ENCODE measurements around the gene SAMD14. TPM values are rescaled to one million over a fixed set of nuclear protein-coding genes. Genes with fewer than 3 reads are reported as not detected.
"Not testable (repeated sequence)": the region's sequence is repeated elsewhere in the genome, so short reads cannot be mapped to it uniquely, and the experiment has no call there.

SAMD14 gene
- total RNA-seq, 1 donor: 4.7 TPM

DNA sequence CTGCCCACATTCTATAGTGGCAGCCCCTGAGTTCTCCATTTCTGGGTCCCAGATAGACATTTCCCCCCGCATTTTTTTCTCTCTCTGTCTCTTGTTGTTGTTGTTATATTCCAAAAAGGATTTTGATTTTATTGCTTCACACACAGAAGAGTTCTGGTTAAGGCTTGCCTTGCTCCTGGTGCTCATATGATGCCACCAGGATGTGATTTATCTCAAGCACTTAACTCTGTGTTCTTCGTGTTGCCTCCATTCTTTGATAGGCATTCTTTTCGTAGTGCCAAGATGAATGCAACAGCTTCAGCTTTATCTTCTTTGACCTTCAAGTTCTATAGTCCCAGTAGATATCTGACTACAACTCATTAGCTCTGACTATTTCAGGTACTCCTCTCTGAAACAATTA is 64.9 kb downstream of the SAMD14 start:
- no peak overlapping the region for H3K4me3 ChIP-seq (ENCODE audit: low read depth, low read length)
- no peak for DNase-seq (ENCODE audit: low read depth)
- TF ChIP-seq CTCF (IDR thresholded peaks at IDR 0.05; ENCODE audit: insufficient read depth, low read depth, low read length): no peak

GRCh38 chr17:50064253-50065001 is 65.5 kb downstream of the SAMD14 start:
- DNase-seq (ENCODE audit: low read depth): peak; percentile 97
- no peak overlapping the region for H3K4me3 ChIP-seq (ENCODE audit: low read depth, low read length)
- TF ChIP-seq CTCF (IDR thresholded peaks at IDR 0.05; ENCODE audit: insufficient read depth, low read depth, low read length): no peak

DNA sequence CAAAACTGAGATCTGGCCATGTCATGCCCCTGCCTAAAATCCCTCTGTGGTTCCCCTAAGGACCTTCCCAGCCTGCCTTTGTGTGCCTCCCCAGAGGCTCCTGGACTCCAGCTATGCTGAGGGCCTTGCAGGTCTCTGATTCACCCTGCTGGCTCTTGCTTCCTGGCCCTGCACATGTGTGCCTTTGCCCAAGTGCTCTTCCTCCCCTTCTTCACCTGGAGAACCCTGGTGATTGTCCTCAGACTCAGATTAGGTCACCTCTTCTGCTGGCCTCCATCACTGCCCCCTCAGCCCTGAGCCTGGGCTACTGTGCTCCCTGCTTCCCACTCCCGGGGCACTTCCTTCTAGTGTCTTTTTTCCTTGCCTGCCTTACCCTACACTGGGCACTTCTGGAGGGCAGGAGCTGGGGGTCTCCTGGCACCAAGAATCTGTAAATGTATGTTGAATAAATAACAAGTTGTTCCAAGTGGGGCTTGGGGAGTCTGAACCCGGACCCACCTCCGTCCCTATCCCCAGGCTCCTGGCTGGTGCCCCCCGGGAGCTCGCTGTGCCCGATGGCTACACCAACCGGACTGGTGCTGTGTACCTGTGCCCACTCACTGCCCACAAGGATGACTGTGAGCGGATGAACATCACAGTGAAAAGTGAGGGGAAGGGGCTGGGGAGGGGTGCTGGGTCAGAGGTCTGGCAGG is 66.3 kb downstream of the SAMD14 start:
- no peak for DNase-seq (ENCODE audit: low read depth)
- H3K4me3 ChIP-seq (ENCODE audit: low read depth, low read length): no peak overlapping the region
- TF ChIP-seq CTCF (IDR thresholded peaks at IDR 0.05; ENCODE audit: insufficient read depth, low read depth, low read length): no peak

- H3K4me3 ChIP-seq (ENCODE audit: low read depth, low read length): no peak overlapping the region
- peak; percentile 75 for DNase-seq (ENCODE audit: low read depth)
- TF ChIP-seq CTCF (IDR thresholded peaks at IDR 0.05; ENCODE audit: insufficient read depth, low read depth, low read length): no peak
These were observed 67.4 kb downstream of the SAMD14 start for GRCh38 chr17:50062293-50063243.

DNA sequence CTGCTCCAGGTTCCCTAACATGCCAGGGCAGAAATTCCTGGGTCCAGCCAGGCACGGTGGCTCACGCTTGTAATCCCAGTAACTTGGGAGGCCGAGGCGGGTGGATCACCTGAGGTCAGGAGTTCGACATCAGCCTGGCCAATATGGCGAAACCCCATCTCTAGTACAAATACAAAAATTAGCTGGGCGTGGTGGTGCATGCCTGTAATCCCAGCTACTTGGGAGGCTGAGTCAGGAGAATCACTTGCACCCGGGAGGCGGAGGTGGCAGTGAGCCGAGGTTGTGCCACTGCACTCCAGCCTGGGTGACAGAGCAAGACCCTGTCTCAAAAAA is 68.3 kb downstream of the SAMD14 start:
- H3K4me3 ChIP-seq (ENCODE audit: low read depth, low read length); DNase-seq (ENCODE audit: low read depth): not testable (repeated sequence)

GRCh38 chr17:50060951-50061712 is 68.8 kb downstream of the SAMD14 start:
- peak; percentile 70 for DNase-seq (ENCODE audit: low read depth)
- no peak for TF ChIP-seq CTCF (IDR thresholded peaks at IDR 0.05; ENCODE audit: insufficient read depth, low read depth, low read length)
- H3K4me3 ChIP-seq (ENCODE audit: low read depth, low read length): no peak overlapping the region

Other genes starting within 250 kb of the SAMD14 start
- gene DLX4, start 161.0 kb downstream of the SAMD14 start, total RNA-seq: not detected in 2 replicates
- not detected in 2 replicates for gene DLX3, start 134.9 kb downstream of the SAMD14 start, total RNA-seq
- gene ITGA3, start 74.0 kb downstream of the SAMD14 start, total RNA-seq: 207 and 266 TPM in 2 replicates
- 20.3 and 20.6 TPM in 2 replicates for gene PDK2, start 34.8 kb downstream of the SAMD14 start, total RNA-seq
- 38.7 and 47.1 TPM in 2 replicates for gene PPP1R9B, start 20.5 kb upstream of the SAMD14 start, total RNA-seq
- gene SGCA, start 35.8 kb upstream of the SAMD14 start, total RNA-seq: 0.32 TPM in 1 of 2 replicates, not detected in the other
- 2,749 and 5,894 TPM in 2 replicates for gene COL1A1, start 71.5 kb upstream of the SAMD14 start, total RNA-seq
- gene TMEM92, start 144.3 kb upstream of the SAMD14 start, total RNA-seq: under 0.01 TPM in 1 of 2 replicates, not detected in the other
- gene XYLT2, start 216.0 kb upstream of the SAMD14 start, total RNA-seq: 53.5 and 60.5 TPM in 2 replicates
- 55.7 and 63.0 TPM in 2 replicates for gene MRPL27, start 243.0 kb upstream of the SAMD14 start, total RNA-seq
- gene EME1, start 243.1 kb upstream of the SAMD14 start, total RNA-seq: 4.5 and 4.7 TPM in 2 replicates